ENCODE results near the gene ZNF564. TPM values are rescaled to one million over a fixed set of nuclear protein-coding genes. Genes with fewer than 3 reads are reported as not detected.

The ZNF564 gene
- 1 to 10 TPM; 8.5 to 8.6 TPM for total RNA-seq

DNA sequence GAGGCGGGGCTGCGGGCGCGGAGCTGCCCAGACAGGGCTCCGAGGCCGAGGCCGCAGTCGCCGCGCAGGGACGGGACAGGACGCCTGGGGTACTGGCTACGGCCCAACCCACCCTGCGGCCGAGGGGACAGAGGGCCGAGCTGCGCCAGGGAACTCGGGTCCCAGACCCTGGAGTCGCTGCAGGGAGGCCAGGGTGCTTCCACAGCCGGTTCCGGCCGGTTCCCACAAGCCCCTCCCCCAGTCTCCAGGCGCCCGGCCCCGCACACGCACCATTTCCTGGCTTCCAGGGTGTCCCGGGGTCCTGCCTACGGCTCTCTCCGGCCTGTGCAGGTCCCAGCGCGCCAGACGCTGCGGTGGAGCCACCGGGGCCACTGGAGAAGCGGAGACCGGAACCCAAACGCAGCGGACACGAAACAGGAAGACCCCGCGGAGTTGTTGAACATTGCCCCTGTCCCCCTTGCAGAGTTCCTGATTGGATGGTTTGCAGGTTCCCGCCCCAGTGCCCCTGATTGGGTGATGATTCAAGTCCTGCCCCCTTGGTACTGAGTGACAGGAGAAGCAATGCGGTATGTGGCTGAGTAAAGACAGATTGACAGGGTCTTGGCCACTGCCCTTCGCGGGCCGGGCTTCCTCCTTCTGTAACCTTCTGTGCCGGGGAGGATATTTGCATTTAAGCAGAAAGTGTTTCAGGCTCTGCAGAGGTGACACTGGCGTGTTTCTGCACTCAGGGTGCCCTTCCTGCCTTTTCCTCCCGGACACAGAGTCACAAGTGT, at the start of gene ZNF564:
TSS of gene ZNF564 (minus strand) at position 423 of the 773 bp plus-strand sequence. CDS start at position 273, 150 bp downstream.
- Histone ChIP-seq H3K27me3 (no peaks in the 10 kb centered on the region), H3K4me3 (peak within 1 kb of the TSS; percentile 85 to 90), H3K9me3 (no peaks in the 10 kb centered on the region), H3K4me1 (peaks cover 0 to 33% of the 10 kb centered on the region in 2 donors), H3K36me3 (no peaks in the 10 kb centered on the region), H3K27ac (peak within 1 kb of the TSS; percentile 96 to 97)
- peak; percentile 99 for DNase-seq (ENCODE audit: low spot score)
- TF ChIP-seq, protein P1, sequence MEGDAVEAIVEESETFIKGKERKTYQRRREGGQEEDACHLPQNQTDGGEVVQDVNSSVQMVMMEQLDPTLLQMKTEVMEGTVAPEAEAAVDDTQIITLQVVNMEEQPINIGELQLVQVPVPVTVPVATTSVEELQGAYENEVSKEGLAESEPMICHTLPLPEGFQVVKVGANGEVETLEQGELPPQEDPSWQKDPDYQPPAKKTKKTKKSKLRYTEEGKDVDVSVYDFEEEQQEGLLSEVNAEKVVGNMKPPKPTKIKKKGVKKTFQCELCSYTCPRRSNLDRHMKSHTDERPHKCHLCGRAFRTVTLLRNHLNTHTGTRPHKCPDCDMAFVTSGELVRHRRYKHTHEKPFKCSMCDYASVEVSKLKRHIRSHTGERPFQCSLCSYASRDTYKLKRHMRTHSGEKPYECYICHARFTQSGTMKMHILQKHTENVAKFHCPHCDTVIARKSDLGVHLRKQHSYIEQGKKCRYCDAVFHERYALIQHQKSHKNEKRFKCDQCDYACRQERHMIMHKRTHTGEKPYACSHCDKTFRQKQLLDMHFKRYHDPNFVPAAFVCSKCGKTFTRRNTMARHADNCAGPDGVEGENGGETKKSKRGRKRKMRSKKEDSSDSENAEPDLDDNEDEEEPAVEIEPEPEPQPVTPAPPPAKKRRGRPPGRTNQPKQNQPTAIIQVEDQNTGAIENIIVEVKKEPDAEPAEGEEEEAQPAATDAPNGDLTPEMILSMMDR (IDR thresholded peaks at IDR 0.05), result no peak

DNA sequence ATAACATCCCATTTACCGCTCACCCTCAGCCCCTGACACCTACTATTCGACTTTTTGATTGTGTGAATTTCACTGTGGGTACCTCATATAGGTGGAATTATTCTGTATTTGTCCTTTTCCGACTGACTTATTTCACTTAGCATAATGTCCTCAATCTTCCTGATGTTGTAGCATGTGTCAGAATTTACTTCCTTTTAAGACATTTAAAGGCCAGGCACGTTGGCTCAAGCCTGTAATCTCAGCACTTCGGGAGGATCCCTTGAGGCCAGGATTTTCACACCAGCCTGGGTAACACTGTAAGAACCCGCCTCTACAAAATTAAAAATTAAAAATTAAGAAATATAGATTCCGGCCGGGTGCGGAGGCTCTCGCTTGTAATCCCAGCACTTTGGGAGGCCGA, 46.3 kb upstream of the ZNF564 start:
- Histone ChIP-seq H3K27ac (no peak overlapping the region), H3K4me1 (no peaks in the 10 kb centered on the region), H3K36me3 (no peaks in the 10 kb centered on the region), H3K9me3 (no peaks in the 10 kb centered on the region), H3K4me3 (no peak overlapping the region), H3K27me3 (no peaks in the 10 kb centered on the region)
- DNase-seq (ENCODE audit: low spot score), result no peak
- TF ChIP-seq, protein P1 (IDR thresholded peaks at IDR 0.05), result no peak

DNA sequence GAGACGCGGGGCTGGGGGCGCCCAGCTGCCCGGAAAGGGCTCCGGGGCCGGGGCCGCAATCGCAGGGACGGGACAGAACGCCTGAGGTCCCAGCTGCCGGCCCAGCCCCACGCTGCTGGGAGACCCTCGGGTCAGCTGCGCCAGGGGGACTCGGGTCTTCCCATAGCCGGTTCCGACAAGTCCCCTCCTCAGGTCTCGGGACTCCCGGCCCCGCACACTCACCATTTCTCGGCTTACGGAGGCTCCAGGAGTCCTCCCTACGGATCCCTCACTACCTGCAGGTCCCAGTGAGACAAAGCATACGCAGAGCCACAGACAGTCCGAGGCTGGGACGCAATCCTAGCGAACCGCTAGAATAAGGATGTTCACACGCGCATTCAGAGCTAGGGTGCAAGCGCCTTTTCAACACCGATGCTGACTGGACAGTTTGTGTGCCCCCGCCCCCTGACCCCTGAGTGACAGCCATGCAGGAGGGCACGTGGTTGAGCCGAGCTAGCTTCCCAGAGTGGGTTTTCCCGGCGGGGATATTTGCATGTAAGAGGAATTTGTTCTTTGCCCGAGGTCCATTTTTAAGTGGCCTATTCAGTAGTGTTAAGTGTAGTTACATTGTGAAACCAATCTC, 45.8 kb upstream of the ZNF564 start:
- Histone ChIP-seq H3K4me1 (no peaks in the 10 kb centered on the region), H3K9me3 (no peaks in the 10 kb centered on the region), H3K36me3 (no peaks in the 10 kb centered on the region), H3K27me3 (no peaks in the 10 kb centered on the region), H3K4me3 (peak overlapping the region in 1 of 2 donors; percentile 4), H3K27ac (no peak overlapping the region)
- TF ChIP-seq, protein P1 (IDR thresholded peaks at IDR 0.05), result no peak
- DNase-seq (ENCODE audit: low spot score), result no peak

DNA sequence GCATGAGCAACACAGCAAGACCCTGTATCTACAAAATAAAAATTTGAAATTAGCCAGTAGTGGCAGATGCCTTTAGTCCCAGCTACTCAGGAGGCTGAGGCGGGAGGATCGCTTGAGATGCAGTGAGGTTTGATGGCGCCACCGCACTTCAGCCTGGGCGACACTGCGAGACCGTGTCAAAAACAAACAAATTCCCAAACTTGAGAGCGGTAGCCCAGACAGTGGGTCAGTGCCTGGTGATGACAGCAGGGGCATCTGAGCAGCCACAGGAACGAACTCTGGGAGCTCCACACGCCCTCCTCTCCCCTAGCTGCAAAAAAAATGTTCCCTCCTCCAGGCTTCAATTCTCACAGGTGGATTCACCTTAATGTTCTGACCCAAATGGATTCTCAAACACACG, 45.2 kb upstream of the ZNF564 start:
- Histone ChIP-seq H3K36me3 (no peaks in the 10 kb centered on the region), H3K27me3 (no peaks in the 10 kb centered on the region), H3K4me3 (no peak overlapping the region), H3K9me3 (no peaks in the 10 kb centered on the region), H3K4me1 (no peaks in the 10 kb centered on the region), H3K27ac (no peak overlapping the region)
- TF ChIP-seq, protein P1 (IDR thresholded peaks at IDR 0.05), result no peak
- no peak for DNase-seq (ENCODE audit: low spot score)

DNA sequence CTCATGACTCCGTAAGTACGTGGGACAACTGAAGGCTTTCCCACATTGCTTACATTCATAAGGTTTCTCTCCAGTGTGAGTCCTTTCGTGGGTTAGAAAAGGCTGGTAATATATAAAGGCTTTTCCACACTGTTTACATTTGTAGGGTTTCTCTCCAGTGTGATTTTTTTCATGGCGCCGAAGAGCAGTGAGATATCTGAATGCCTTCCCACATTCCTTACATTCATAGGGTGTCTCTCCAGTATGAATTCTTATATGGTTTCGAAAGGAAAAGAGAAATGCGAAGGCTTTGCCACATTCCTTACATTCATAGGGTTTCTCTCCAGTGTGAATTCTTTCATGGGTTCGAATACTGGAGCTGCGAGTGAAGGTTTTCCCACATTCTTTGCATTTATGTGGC, 29.8 kb upstream of the ZNF564 start:
- Histone ChIP-seq H3K36me3 (peaks cover 43% of the 10 kb centered on the region), H3K4me3 (no peak overlapping the region), H3K4me1 (no peaks in the 10 kb centered on the region), H3K27me3 (no peaks in the 10 kb centered on the region), H3K9me3 (peaks cover 7 to 26% of the 10 kb centered on the region in 2 donors), H3K27ac (no peak overlapping the region)
- no peak for DNase-seq (ENCODE audit: low spot score)
- TF ChIP-seq, protein P1 (IDR thresholded peaks at IDR 0.05), result no peak
